ENCODE data around the gene CEP112. TPM values are rescaled to one million over a fixed set of nuclear protein-coding genes. Genes with fewer than 3 reads are reported as not detected.

The CEP112 gene
- total and polyA plus RNA-seq, 10 of the 15 experiments (the other 5 are each of a cell fraction or from before 2014, with no cell fraction given), result 0.11 to 3.8 (median 0.32) TPM; not detected in 1

DNA sequence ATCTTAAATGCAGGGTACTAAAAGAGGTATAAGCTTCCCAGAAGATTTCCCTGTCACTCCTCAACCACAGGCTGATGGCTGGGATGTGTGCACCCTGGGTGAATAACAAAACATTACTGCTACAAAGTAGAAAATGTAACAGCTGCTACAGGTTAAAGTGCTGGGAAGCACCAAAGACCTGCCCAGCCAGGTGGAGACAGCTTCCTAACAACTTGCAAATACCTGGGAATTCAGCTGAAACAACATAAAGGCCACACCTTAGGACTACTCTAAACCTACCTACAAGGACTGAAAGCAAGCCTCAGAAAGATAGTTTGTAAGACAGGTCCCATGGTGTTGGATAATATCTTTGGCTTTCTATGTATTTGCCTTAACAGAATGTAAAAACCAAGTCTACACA lies 118.5 kb downstream of the CEP112 start:
- ChIA-PET SMC1A (ENCODE audit: uncharacterized antibody, unreplicated experiment) (no interaction called here), CTCF (no interaction called here), POLR2A (no interaction called here), RAD21 (ENCODE audit: unreplicated experiment) (no interaction called here)
- no peak overlapping the region for H3K4me2 ChIP-seq (ENCODE audit: control insufficient read depth, insufficient read depth)
- no peaks in the 10 kb centered on the region for H3K9me3 ChIP-seq (replicated peaks; ENCODE audit: control insufficient read depth, insufficient read depth, low read length)
- DNase-seq (ENCODE audit: low read depth, low spot score), result no peak
- H3K79me2 ChIP-seq (ENCODE audit: control insufficient read depth, insufficient read depth, low read length), result no peaks in the 10 kb centered on the region
- in situ Hi-C loops (cut with MboI), result no loop called here
- H4K20me1 ChIP-seq (ENCODE audit: control insufficient read depth, insufficient read depth), result no peaks in the 10 kb centered on the region
- ATAC-seq, result no peak
- no peak overlapping the region for H3K4me3 ChIP-seq
- BruUV-seq (replicated peaks), result no TSS peak
- no peak overlapping the region for H3K9ac ChIP-seq (ENCODE audit: control insufficient read depth, insufficient read depth, low read length)
- H3K27me3 ChIP-seq (replicated peaks in 1 of 2; ENCODE audit: control insufficient read depth in 2 of 2, insufficient read depth in 2 of 2, low read length in 1 of 2), result no peaks in the 10 kb centered on the region
- no peak overlapping the region for H2AFZ ChIP-seq (ENCODE audit: control insufficient read depth, low read depth, low read length)
- no peak overlapping the region for H3K27ac ChIP-seq (ENCODE audit: control insufficient read depth, insufficient read depth)
- intact Hi-C loops (cut with micrococcal nuclease; ENCODE audit: unreplicated experiment), result no loop called here
- no peaks in the 10 kb centered on the region for H3K36me3 ChIP-seq (ENCODE audit: control insufficient read depth in 2 of 2, insufficient read depth in 2 of 2, low read length in 1 of 2)
- no peaks in the 10 kb centered on the region for H3K4me1 ChIP-seq (ENCODE audit: control insufficient read depth, insufficient read depth, low read length)
- FAIRE-seq, result no peak
- TF ChIP-seq NFYB (IDR thresholded peaks at IDR 0.05; ENCODE audit: insufficient read depth, low read depth, low read length), result no peak
- TF ChIP-seq, protein P1, sequence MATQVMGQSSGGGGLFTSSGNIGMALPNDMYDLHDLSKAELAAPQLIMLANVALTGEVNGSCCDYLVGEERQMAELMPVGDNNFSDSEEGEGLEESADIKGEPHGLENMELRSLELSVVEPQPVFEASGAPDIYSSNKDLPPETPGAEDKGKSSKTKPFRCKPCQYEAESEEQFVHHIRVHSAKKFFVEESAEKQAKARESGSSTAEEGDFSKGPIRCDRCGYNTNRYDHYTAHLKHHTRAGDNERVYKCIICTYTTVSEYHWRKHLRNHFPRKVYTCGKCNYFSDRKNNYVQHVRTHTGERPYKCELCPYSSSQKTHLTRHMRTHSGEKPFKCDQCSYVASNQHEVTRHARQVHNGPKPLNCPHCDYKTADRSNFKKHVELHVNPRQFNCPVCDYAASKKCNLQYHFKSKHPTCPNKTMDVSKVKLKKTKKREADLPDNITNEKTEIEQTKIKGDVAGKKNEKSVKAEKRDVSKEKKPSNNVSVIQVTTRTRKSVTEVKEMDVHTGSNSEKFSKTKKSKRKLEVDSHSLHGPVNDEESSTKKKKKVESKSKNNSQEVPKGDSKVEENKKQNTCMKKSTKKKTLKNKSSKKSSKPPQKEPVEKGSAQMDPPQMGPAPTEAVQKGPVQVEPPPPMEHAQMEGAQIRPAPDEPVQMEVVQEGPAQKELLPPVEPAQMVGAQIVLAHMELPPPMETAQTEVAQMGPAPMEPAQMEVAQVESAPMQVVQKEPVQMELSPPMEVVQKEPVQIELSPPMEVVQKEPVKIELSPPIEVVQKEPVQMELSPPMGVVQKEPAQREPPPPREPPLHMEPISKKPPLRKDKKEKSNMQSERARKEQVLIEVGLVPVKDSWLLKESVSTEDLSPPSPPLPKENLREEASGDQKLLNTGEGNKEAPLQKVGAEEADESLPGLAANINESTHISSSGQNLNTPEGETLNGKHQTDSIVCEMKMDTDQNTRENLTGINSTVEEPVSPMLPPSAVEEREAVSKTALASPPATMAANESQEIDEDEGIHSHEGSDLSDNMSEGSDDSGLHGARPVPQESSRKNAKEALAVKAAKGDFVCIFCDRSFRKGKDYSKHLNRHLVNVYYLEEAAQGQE (IDR thresholded peaks at IDR 0.05; ENCODE audit: low read depth, low read length), result no peak
- no peak for TF ChIP-seq NBN (IDR thresholded peaks at IDR 0.05)
- TF ChIP-seq, protein P2, sequence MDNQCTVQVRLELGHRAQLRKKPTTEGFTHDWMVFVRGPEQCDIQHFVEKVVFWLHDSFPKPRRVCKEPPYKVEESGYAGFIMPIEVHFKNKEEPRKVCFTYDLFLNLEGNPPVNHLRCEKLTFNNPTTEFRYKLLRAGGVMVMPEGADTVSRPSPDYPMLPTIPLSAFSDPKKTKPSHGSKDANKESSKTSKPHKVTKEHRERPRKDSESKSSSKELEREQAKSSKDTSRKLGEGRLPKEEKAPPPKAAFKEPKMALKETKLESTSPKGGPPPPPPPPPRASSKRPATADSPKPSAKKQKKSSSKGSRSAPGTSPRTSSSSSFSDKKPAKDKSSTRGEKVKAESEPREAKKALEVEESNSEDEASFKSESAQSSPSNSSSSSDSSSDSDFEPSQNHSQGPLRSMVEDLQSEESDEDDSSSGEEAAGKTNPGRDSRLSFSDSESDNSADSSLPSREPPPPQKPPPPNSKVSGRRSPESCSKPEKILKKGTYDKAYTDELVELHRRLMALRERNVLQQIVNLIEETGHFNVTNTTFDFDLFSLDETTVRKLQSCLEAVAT (IDR thresholded peaks at IDR 0.05), result no peak
- TF ChIP-seq SIX5 (IDR thresholded peaks at IDR 0.05; ENCODE audit: low read depth, low read length, severe bottlenecking), result no peak
- TF ChIP-seq RFX5 (IDR thresholded peaks at IDR 0.05; ENCODE audit: low read depth, low read length), result no peak
- TF ChIP-seq JUNB (IDR thresholded peaks at IDR 0.05), result no peak
- TF ChIP-seq MYC (IDR thresholded peaks at IDR 0.05; ENCODE audit: insufficient read depth, insufficient read length, insufficient replicate concordance, low read length, severe bottlenecking), result no peak
- TF ChIP-seq POLR2AphosphoS2 (IDR thresholded peaks at IDR 0.05; ENCODE audit: low read depth, low read length), result no peak
- no peak for TF ChIP-seq ZNF207 (IDR thresholded peaks at IDR 0.05; ENCODE audit: borderline replicate concordance)
- TF ChIP-seq HDAC6 (IDR thresholded peaks at IDR 0.05; ENCODE audit: unreplicated experiment), result no peak
- TF ChIP-seq SMAD1 (IDR thresholded peaks at IDR 0.05; ENCODE audit: low read depth, partially characterized antibody), result no peak
- TF ChIP-seq ZNF384 (IDR thresholded peaks at IDR 0.05; ENCODE audit: borderline replicate concordance, low read depth, low read length), result no peak
- no peak for TF ChIP-seq CREB1 (IDR thresholded peaks at IDR 0.05; ENCODE audit: low read depth)
- TF ChIP-seq RUNX3 (IDR thresholded peaks at IDR 0.05; ENCODE audit: low read length), result no peak
- TF ChIP-seq SMC3 (IDR thresholded peaks at IDR 0.05; ENCODE audit: borderline replicate concordance, low read length), result no peak
- TF ChIP-seq, protein P3, sequence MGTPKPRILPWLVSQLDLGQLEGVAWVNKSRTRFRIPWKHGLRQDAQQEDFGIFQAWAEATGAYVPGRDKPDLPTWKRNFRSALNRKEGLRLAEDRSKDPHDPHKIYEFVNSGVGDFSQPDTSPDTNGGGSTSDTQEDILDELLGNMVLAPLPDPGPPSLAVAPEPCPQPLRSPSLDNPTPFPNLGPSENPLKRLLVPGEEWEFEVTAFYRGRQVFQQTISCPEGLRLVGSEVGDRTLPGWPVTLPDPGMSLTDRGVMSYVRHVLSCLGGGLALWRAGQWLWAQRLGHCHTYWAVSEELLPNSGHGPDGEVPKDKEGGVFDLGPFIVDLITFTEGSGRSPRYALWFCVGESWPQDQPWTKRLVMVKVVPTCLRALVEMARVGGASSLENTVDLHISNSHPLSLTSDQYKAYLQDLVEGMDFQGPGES (IDR thresholded peaks at IDR 0.05), result no peak
- TF ChIP-seq ESRRA (IDR thresholded peaks at IDR 0.05; ENCODE audit: low read length), result no peak

Measured in GM12878 (cell line).